GM12878 (cell line): ENCODE measurements around the gene SPAG16. TPM values are rescaled to one million over a fixed set of nuclear protein-coding genes. Genes with fewer than 3 reads are reported as not detected.

Experiments
- ATAC-seq: fragments of 200-7000 bp; cut with Tn5 transposase; 3 replicates; pipeline ENCODE4 v1.9.1; 2020; ENCODE audit warnings: mild to moderate bottlenecking, moderate library complexity
- BruUV-seq: library from RNA; stranded (reverse); fragments of 400-500 nt; replicated peaks from 2 replicates; lab custom pipeline; 2021; lab: Mats Ljungman, UMichigan
- CTCF ChIA-PET: fragments of 300-600 bp; sonication (Branson Sonifier 250); formaldehyde crosslinking; extraction: SDS; loops from one replicate; lab custom pipeline; 2021; ENCODE audit warnings: inconsistent platforms; lab: Yijun Ruan, JAX
- POLR2A ChIA-PET: fragments of 350-600 bp; formaldehyde crosslinking; extraction: SDS; loops from one replicate; lab custom pipeline; 2021; ENCODE audit warnings: inconsistent platforms; lab: Charles Lee
- RAD21 ChIA-PET: fragments of 300-600 bp; sonication (Branson Sonifier 250); formaldehyde crosslinking; loops from one replicate; lab custom pipeline; 2023; ENCODE audit warnings: antibody characterized with exemption; ENCODE audit not compliant: unreplicated experiment; lab: Charles Lee
- SMC1A ChIA-PET: fragments of 300-600 bp; sonication (Branson Sonifier 250); formaldehyde crosslinking; loops from one replicate; lab custom pipeline; 2023; ENCODE audit not compliant: unreplicated experiment, uncharacterized antibody; lab: Charles Lee
- DNase-seq: peaks from one replicate; pipeline ENCODE4 v3.0.0-alpha.2; 2011; ENCODE audit warnings: low read depth, low spot score
- FAIRE-seq: peaks from 3 replicates; lab custom pipeline; 2011; peaks lifted over from hg19 to GRCh38; lab: Jason Lieb, UNC
- H2AFZ ChIP-seq: 2 replicates; pipeline ENCODE4 v1.6.0; 2011; ENCODE audit warnings: low read depth, low read length, control low read depth; ENCODE audit not compliant: control insufficient read depth
- H3K27ac ChIP-seq: 2 replicates; pipeline ENCODE4 v1.5.1; 2011; ENCODE audit warnings: control low read depth; ENCODE audit not compliant: control insufficient read depth, insufficient read depth
- H3K27me3 ChIP-seq, 2 experiments: replicated peaks in 1 of 2; 2 replicates each; pipeline versions ENCODE4 v1.6.0 to v1.6.1; 2011; ENCODE audit warnings: low read length in 1 of 2; ENCODE audit not compliant: control insufficient read depth in 2 of 2, insufficient read depth in 2 of 2
- H3K36me3 ChIP-seq, 2 experiments: 2 replicates each; pipeline ENCODE4 v1.5.1; 2011; ENCODE audit warnings: low read length in 1 of 2; ENCODE audit not compliant: control insufficient read depth in 2 of 2, insufficient read depth in 2 of 2
- H3K4me1 ChIP-seq: 2 replicates; pipeline ENCODE4 v1.6.1; 2011; ENCODE audit warnings: mild to moderate bottlenecking, low read length, moderate library complexity, mixed read lengths; ENCODE audit not compliant: control insufficient read depth, insufficient read depth
- H3K4me2 ChIP-seq: 2 replicates; pipeline ENCODE4 v1.6.0; 2011; ENCODE audit warnings: control low read depth; ENCODE audit not compliant: control insufficient read depth, insufficient read depth
- H3K4me3 ChIP-seq: fragments of 200-600 bp; sonication (generic); 2 replicates; pipeline ENCODE4 v1.5.1; 2016
- H3K79me2 ChIP-seq: 2 replicates; pipeline ENCODE4 v1.6.0; 2011; ENCODE audit warnings: low read length; ENCODE audit not compliant: control insufficient read depth, insufficient read depth
- H3K9ac ChIP-seq: 2 replicates; pipeline ENCODE4 v1.8.0; 2011; ENCODE audit warnings: low read length, control low read depth, mixed read lengths; ENCODE audit not compliant: control insufficient read depth, insufficient read depth
- H3K9me3 ChIP-seq: replicated peaks from 3 replicates; pipeline ENCODE4 v1.5.1; 2011; ENCODE audit warnings: mild to moderate bottlenecking, low read length; ENCODE audit not compliant: control insufficient read depth, insufficient read depth
- H4K20me1 ChIP-seq: 2 replicates; pipeline ENCODE4 v1.6.0; 2011; ENCODE audit not compliant: control insufficient read depth, insufficient read depth
- BACH1 ChIP-seq: fragments of 450-650 bp; IDR thresholded peaks from 2 replicates; pipeline ENCODE4 v1.6.1; 2017; ENCODE audit warnings: mild to moderate bottlenecking, borderline replicate concordance
- CBFB ChIP-seq: IDR thresholded peaks from 2 replicates; pipeline ENCODE4 v1.6.1; 2016; ENCODE audit warnings: antibody characterized with exemption, low read depth
- CHD4 ChIP-seq: fragments of 200-600 bp; sonication (generic); IDR thresholded peaks from 2 replicates; pipeline ENCODE4 v1.6.1; 2016; ENCODE audit warnings: mild to moderate bottlenecking
- NFXL1 ChIP-seq: fragments of 450-650 bp; IDR thresholded peaks from 2 replicates; pipeline ENCODE4 v1.6.1; 2017; ENCODE audit warnings: antibody characterized with exemption, mild to moderate bottlenecking, borderline replicate concordance
- NR2F1 ChIP-seq: fragments of 450-650 bp; conservative IDR thresholded peaks from 2 replicates; pipeline ENCODE4 v1.6.1; 2017; ENCODE audit warnings: mild to moderate bottlenecking
- POLR2A ChIP-seq: IDR thresholded peaks from 2 replicates; pipeline ENCODE4 v1.6.1; 2011; ENCODE audit warnings: low read depth, mild to moderate bottlenecking, low read length
- POLR2AphosphoS2 ChIP-seq: IDR thresholded peaks from 2 replicates; pipeline ENCODE4 v1.6.1; 2011; ENCODE audit warnings: low read depth, mild to moderate bottlenecking, low read length, improper control_type of control experiment, moderate library complexity
- POLR2AphosphoS5 ChIP-seq: IDR thresholded peaks from 2 replicates; pipeline ENCODE4 v1.6.1; 2011; ENCODE audit warnings: mild to moderate bottlenecking, low read length, inconsistent platforms
- SMAD5 ChIP-seq: IDR thresholded peaks from 2 replicates; pipeline ENCODE4 v1.6.1; 2016; ENCODE audit warnings: antibody characterized with exemption, low read depth
- SUPT20H ChIP-seq: IDR thresholded peaks from 2 replicates; pipeline ENCODE4 v1.6.1; 2011; ENCODE audit warnings: low read depth, mild to moderate bottlenecking, low read length, moderate library complexity, borderline replicate concordance; ENCODE audit not compliant: control insufficient read depth
- WGBS: methylation state at CpG from one replicate; pipeline ENCODE4 v1.1.6; 2016; ENCODE audit warnings: low lambda C conversion rate; ENCODE audit not compliant: insufficient replicate concordance, insufficient coverage; ENCODE audit errors: missing lambda C conversion rate; 5-methylcytosine and 5-hydroxymethylcytosine counted together
- in situ Hi-C: fragments of 300-500 bp; cut with MboI; formaldehyde crosslinking; loops from 9 replicates; pipeline ENCODE4 v1.14.3; 2018; ENCODE audit warnings: mixed read lengths
- intact Hi-C: fragments of 100-400 bp; cut with micrococcal nuclease; formaldehyde crosslinking; loops from one replicate; pipeline ENCODE4 v1.14.2; 2022; ENCODE audit not compliant: unreplicated experiment
- polyA plus RNA-seq, 11 experiments: library from polyadenylated mRNA; depleted of rRNA in 4 of 11; unstranded in 6 of 11; stranded (reverse) in 5 of 11; fragments of >200 nt; fragmentation: Nextera tagmentation in 4 of 11; fragmentation: Illumina TruSeq in 1 of 11; extraction: Ambion mirVana in 4 of 11; extraction: Trizol in 1 of 11; gene quantifications; 1 replicate in 1 of 11; 2 replicates in 10 of 11; pipeline versions ENCODE4 v1.2.1 to v1.2.3, GENCODE V29; 2011 to 2016; ENCODE audit warnings: inconsistent platforms in 2 of 11, missing spikeins in 2 of 11, low read depth in 1 of 11
- total RNA-seq, 4 experiments: library from RNA; depleted of rRNA in 3 of 4; stranded (reverse); fragments of >200 nt in 3 of 4; fragmentation: Illumina TruSeq in 1 of 4; extraction: Trizol in 1 of 4; gene quantifications; 2 replicates each; pipeline versions ENCODE4 v1.2.1 to v1.2.3, GENCODE V29; 2013 to 2021
- TF ChIP-seq, protein P1 (sequence below): IDR thresholded peaks from 2 replicates; pipeline ENCODE4 v1.6.1; 2012; ENCODE audit warnings: low read length, inconsistent platforms
- TF ChIP-seq, protein P2 (sequence below): fragments of 450-650 bp; IDR thresholded peaks from 2 replicates; pipeline ENCODE4 v1.6.1; 2018; ENCODE audit warnings: borderline replicate concordance, mild to moderate bottlenecking; ENCODE audit not compliant: partially characterized antibody
- TF ChIP-seq, protein P3 (sequence below): fragments of 450-650 bp; IDR thresholded peaks from 2 replicates; pipeline ENCODE4 v1.6.1; 2017; ENCODE audit warnings: mild to moderate bottlenecking, low read depth, inconsistent platforms; ENCODE audit not compliant: poor library complexity, severe bottlenecking
- TF ChIP-seq, protein P4 (sequence below): fragments of 450-650 bp; formaldehyde crosslinking; IDR thresholded peaks from 2 replicates; pipeline ENCODE4 v1.4.0; 2020; ENCODE audit warnings: mild to moderate bottlenecking, moderate library complexity

SPAG16 gene
- total and polyA plus RNA-seq, 10 of the 15 experiments (the other 5 are each of a cell fraction or from before 2014, with no cell fraction given): 6.0 to 25.0 (median 15.2) TPM

DNA sequence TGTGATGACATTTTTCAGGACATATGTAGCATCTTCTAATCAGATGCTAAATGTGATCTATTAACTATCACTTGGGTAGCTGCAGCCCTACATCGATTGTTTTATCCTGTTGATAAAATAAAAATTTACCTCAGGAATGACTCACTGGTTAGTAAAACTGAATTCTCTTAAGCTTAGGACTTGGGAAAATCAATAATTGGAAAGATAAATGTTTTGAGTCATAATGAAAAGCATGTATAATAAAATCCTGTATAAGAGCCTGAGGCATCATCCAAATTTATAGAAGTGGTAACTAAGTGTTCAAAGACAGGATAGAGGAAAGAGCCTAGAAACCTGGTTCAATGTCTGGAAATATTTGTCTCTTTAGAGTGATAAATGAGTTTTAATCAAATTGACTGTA lies 958.5 kb downstream of the SPAG16 start:
- WGBS: 17% methylated on average over 1 of the region's 1 CpG
- Histone ChIP-seq H3K4me3 (no peak overlapping the region), H3K9me3 (no peaks in the 10 kb centered on the region), H3K27ac (no peak overlapping the region), H3K9ac (no peak overlapping the region), H3K4me2 (no peak overlapping the region), H3K4me1 (no peaks in the 10 kb centered on the region), H3K36me3 (no peaks in the 10 kb centered on the region), H4K20me1 (no peaks in the 10 kb centered on the region), H2AFZ (no peak overlapping the region), H3K27me3 (no peaks in the 10 kb centered on the region), H3K79me2 (no peaks in the 10 kb centered on the region)
- in situ Hi-C loops (no loop called here), intact Hi-C loops (no loop called here)
- ChIA-PET POLR2A (no interaction called here), SMC1A (no interaction called here), CTCF (no interaction called here), RAD21 (no interaction called here)
- no TSS peak for BruUV-seq
- FAIRE-seq: no peak
- ATAC-seq: no peak
- no peak for DNase-seq
- no peak for TF ChIP-seq NR2F1
- no peak for TF ChIP-seq NFXL1
- no peak for TF ChIP-seq SUPT20H
- TF ChIP-seq CBFB: no peak
- no peak for TF ChIP-seq POLR2AphosphoS5
- TF ChIP-seq, protein P1, sequence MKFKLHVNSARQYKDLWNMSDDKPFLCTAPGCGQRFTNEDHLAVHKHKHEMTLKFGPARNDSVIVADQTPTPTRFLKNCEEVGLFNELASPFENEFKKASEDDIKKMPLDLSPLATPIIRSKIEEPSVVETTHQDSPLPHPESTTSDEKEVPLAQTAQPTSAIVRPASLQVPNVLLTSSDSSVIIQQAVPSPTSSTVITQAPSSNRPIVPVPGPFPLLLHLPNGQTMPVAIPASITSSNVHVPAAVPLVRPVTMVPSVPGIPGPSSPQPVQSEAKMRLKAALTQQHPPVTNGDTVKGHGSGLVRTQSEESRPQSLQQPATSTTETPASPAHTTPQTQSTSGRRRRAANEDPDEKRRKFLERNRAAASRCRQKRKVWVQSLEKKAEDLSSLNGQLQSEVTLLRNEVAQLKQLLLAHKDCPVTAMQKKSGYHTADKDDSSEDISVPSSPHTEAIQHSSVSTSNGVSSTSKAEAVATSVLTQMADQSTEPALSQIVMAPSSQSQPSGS: no peak
- no peak for TF ChIP-seq POLR2AphosphoS2
- TF ChIP-seq BACH1: no peak
- TF ChIP-seq, protein P2, sequence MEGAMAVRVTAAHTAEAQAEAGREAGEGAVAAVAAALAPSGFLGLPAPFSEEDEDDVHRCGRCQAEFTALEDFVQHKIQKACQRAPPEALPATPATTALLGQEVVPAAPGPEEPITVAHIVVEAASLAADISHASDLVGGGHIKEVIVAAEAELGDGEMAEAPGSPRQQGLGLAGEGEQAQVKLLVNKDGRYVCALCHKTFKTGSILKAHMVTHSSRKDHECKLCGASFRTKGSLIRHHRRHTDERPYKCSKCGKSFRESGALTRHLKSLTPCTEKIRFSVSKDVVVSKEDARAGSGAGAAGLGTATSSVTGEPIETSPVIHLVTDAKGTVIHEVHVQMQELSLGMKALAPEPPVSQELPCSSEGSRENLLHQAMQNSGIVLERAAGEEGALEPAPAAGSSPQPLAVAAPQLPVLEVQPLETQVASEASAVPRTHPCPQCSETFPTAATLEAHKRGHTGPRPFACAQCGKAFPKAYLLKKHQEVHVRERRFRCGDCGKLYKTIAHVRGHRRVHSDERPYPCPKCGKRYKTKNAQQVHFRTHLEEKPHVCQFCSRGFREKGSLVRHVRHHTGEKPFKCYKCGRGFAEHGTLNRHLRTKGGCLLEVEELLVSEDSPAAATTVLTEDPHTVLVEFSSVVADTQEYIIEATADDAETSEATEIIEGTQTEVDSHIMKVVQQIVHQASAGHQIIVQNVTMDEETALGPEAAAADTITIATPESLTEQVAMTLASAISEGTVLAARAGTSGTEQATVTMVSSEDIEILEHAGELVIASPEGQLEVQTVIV: no peak
- TF ChIP-seq, protein P3, sequence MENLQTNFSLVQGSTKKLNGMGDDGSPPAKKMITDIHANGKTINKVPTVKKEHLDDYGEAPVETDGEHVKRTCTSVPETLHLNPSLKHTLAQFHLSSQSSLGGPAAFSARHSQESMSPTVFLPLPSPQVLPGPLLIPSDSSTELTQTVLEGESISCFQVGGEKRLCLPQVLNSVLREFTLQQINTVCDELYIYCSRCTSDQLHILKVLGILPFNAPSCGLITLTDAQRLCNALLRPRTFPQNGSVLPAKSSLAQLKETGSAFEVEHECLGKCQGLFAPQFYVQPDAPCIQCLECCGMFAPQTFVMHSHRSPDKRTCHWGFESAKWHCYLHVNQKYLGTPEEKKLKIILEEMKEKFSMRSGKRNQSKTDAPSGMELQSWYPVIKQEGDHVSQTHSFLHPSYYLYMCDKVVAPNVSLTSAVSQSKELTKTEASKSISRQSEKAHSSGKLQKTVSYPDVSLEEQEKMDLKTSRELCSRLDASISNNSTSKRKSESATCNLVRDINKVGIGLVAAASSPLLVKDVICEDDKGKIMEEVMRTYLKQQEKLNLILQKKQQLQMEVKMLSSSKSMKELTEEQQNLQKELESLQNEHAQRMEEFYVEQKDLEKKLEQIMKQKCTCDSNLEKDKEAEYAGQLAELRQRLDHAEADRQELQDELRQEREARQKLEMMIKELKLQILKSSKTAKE: no peak
- TF ChIP-seq SMAD5: no peak
- TF ChIP-seq POLR2A: no peak
- TF ChIP-seq CHD4: no peak
- TF ChIP-seq, protein P4, sequence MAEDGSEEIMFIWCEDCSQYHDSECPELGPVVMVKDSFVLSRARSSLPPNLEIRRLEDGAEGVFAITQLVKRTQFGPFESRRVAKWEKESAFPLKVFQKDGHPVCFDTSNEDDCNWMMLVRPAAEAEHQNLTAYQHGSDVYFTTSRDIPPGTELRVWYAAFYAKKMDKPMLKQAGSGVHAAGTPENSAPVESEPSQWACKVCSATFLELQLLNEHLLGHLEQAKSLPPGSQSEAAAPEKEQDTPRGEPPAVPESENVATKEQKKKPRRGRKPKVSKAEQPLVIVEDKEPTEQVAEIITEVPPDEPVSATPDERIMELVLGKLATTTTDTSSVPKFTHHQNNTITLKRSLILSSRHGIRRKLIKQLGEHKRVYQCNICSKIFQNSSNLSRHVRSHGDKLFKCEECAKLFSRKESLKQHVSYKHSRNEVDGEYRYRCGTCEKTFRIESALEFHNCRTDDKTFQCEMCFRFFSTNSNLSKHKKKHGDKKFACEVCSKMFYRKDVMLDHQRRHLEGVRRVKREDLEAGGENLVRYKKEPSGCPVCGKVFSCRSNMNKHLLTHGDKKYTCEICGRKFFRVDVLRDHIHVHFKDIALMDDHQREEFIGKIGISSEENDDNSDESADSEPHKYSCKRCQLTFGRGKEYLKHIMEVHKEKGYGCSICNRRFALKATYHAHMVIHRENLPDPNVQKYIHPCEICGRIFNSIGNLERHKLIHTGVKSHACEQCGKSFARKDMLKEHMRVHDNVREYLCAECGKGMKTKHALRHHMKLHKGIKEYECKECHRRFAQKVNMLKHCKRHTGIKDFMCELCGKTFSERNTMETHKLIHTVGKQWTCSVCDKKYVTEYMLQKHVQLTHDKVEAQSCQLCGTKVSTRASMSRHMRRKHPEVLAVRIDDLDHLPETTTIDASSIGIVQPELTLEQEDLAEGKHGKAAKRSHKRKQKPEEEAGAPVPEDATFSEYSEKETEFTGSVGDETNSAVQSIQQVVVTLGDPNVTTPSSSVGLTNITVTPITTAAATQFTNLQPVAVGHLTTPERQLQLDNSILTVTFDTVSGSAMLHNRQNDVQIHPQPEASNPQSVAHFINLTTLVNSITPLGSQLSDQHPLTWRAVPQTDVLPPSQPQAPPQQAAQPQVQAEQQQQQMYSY (CRISPR knock-in tag): no peak
